HepG2 (cell line): ENCODE results near the gene UCN2. TPM values are rescaled to one million over a fixed set of nuclear protein-coding genes. Genes with fewer than 3 reads are reported as not detected.

Source experiments
- ARID5B ChIP-seq: IDR thresholded peaks from 2 replicates; pipeline ENCODE4 v1.4.0; 2020; ENCODE audit warnings: mild to moderate bottlenecking, missing genetic modification reagents
- ATF7-NPFF ChIP-seq: sonication (generic); formaldehyde crosslinking; IDR thresholded peaks from 2 replicates; pipeline ENCODE4 v1.8.1; 2023; ENCODE audit warnings: mild to moderate bottlenecking, low read depth, missing genetic modification reagents, moderate library complexity
- CAMTA2 ChIP-seq: sonication (generic); formaldehyde crosslinking; IDR thresholded peaks from 2 replicates; pipeline ENCODE4 v1.4.0; 2020; ENCODE audit warnings: mild to moderate bottlenecking, missing genetic modification reagents, borderline replicate concordance
- ELF3 ChIP-seq: IDR thresholded peaks from 2 replicates; pipeline ENCODE4 v1.6.1; 2016; ENCODE audit warnings: missing genetic modification reagents, missing compliant biosample characterization
- FOXM1 ChIP-seq: sonication (generic); formaldehyde crosslinking; IDR thresholded peaks from 2 replicates; pipeline ENCODE4 v1.5.0; 2020; ENCODE audit warnings: missing genetic modification reagents
- FOXP4 ChIP-seq: sonication (generic); formaldehyde crosslinking; IDR thresholded peaks from 2 replicates; pipeline ENCODE4 v1.4.0; 2020; ENCODE audit warnings: missing genetic modification reagents
- MLLT10 ChIP-seq: sonication (generic); formaldehyde crosslinking; IDR thresholded peaks from 2 replicates; pipeline ENCODE4 v1.4.0; 2020; ENCODE audit warnings: missing genetic modification reagents
- NKX3-1 ChIP-seq: sonication (generic); formaldehyde crosslinking; IDR thresholded peaks from 2 replicates; pipeline ENCODE4 v1.5.0; 2020; ENCODE audit warnings: missing genetic modification reagents
- RBM22 ChIP-seq: fragments of 200-400 bp; formaldehyde crosslinking; optimal IDR thresholded peaks from 2 replicates; pipeline ENCODE3; 2017; ENCODE audit warnings: mild to moderate bottlenecking, low read length, moderate library complexity
- RFX1 ChIP-seq: fragments of 450-650 bp; IDR thresholded peaks from 2 replicates; pipeline ENCODE4 v1.6.1; 2017
- TBL1XR1 ChIP-seq: fragments of 150-350 bp; IDR thresholded peaks from 2 replicates; pipeline ENCODE4 v1.6.1; 2014; ENCODE audit warnings: borderline replicate concordance, low read length; ENCODE audit not compliant: partially characterized antibody
- ZBTB21 ChIP-seq: sonication (generic); formaldehyde crosslinking; IDR thresholded peaks from 2 replicates; pipeline ENCODE4 v1.4.0; 2020; ENCODE audit warnings: missing genetic modification reagents
- ZBTB25 ChIP-seq: IDR thresholded peaks from 2 replicates; pipeline ENCODE4 v1.6.1; 2018; ENCODE audit warnings: missing genetic modification reagents
- ZBTB37 ChIP-seq: sonication (generic); formaldehyde crosslinking; IDR thresholded peaks from 2 replicates; pipeline ENCODE4 v1.4.0; 2020; ENCODE audit warnings: mild to moderate bottlenecking, missing genetic modification reagents
- ZFP82 ChIP-seq: sonication (generic); formaldehyde crosslinking; IDR thresholded peaks from 2 replicates; pipeline ENCODE4 v1.5.1; 2020; ENCODE audit warnings: mild to moderate bottlenecking, missing genetic modification reagents, borderline replicate concordance
- ZNF180 ChIP-seq: sonication (generic); formaldehyde crosslinking; IDR thresholded peaks from 2 replicates; pipeline ENCODE4 v1.4.0; 2020; ENCODE audit warnings: low read depth, missing genetic modification reagents, borderline replicate concordance
- ZNF230 ChIP-seq: sonication (generic); formaldehyde crosslinking; IDR thresholded peaks from 2 replicates; pipeline ENCODE4 v1.4.0; 2020; ENCODE audit warnings: mild to moderate bottlenecking, missing genetic modification reagents
- ZNF577 ChIP-seq: sonication (generic); formaldehyde crosslinking; IDR thresholded peaks from 2 replicates; pipeline ENCODE4 v1.4.0; 2020; ENCODE audit warnings: mild to moderate bottlenecking, low read depth, missing genetic modification reagents, borderline replicate concordance
- ZNF629 ChIP-seq: sonication (generic); formaldehyde crosslinking; conservative IDR thresholded peaks from 2 replicates; pipeline ENCODE4 v1.5.0; 2020; ENCODE audit warnings: missing genetic modification reagents
- ZNF768 ChIP-seq: sonication (generic); formaldehyde crosslinking; IDR thresholded peaks from 2 replicates; pipeline ENCODE4 v1.4.0; 2020; ENCODE audit warnings: missing genetic modification reagents
- ZNF841 ChIP-seq: sonication (generic); formaldehyde crosslinking; IDR thresholded peaks from 2 replicates; pipeline ENCODE4 v1.8.1; 2023; ENCODE audit warnings: missing genetic modification reagents, borderline replicate concordance
- polyA plus RNA-seq, 8 experiments: library from polyadenylated mRNA; depleted of rRNA in 3 of 8; stranded (reverse) in 7 of 8; unstranded in 1 of 8; fragments of >200 nt; fragmentation: Illumina TruSeq in 4 of 8; extraction: Trizol in 4 of 8; gene quantifications; 2 replicates each; pipeline versions ENCODE4 v1.2.1 to v1.2.3, GENCODE V29; 2011 to 2016; ENCODE audit warnings: low read depth in 4 of 8, missing spikeins in 1 of 8, mixed read lengths in 1 of 8; ENCODE audit not compliant: insufficient read depth in 1 of 8
- total RNA-seq, 5 experiments: library from RNA; depleted of rRNA; stranded (reverse); fragments of >200 nt; fragmentation: Illumina TruSeq; extraction: Trizol; gene quantifications; 2 replicates each; pipeline ENCODE4 v1.2.3, GENCODE V29; 2016; ENCODE audit warnings: low read depth in 1 of 5

The UCN2 gene
- total and polyA plus RNA-seq, 2 of the 13 experiments (the other 11 are each of a cell fraction or from before 2014, with no cell fraction given), result 0.07 to 1.5 TPM

GRCh38 chr3:48556796-48557626 is 6.6 kb downstream of the UCN2 start, which contains the start of gene PFKFB4 (continued):
- peak; percentile 78 for TF ChIP-seq ARID5B
- peak; percentile 66; the same call in 1 of the 2 replicates for TF ChIP-seq ZNF230 (CRISPR knock-in tag)
- TF ChIP-seq ZBTB21 (CRISPR knock-in tag), result 0 out of 2 replicates have a peak, but pooled peaks have one; percentile 29
- TF ChIP-seq ZNF577 (CRISPR knock-in tag), result no peak
- TF ChIP-seq ELF3 (CRISPR knock-in tag), result peak; percentile 69; the same call in 1 of the 2 replicates
- peak; percentile 50; the same call in 1 of the 2 replicates for TF ChIP-seq ZNF768 (CRISPR knock-in tag)
- TF ChIP-seq NKX3-1 (CRISPR knock-in tag), result no peak
- TF ChIP-seq FOXP4, result peak; percentile 83
- TF ChIP-seq ZBTB37 (CRISPR knock-in tag), result no peak
- no peak for TF ChIP-seq MLLT10 (CRISPR knock-in tag)
- TF ChIP-seq ZNF841 (CRISPR knock-in tag), result no peak
- TF ChIP-seq TBL1XR1, result no peak
- no peak for TF ChIP-seq ZNF180
- TF ChIP-seq RFX1, result no peak
- peak; percentile 72; the same call in 1 of the 2 replicates for TF ChIP-seq ATF7-NPFF
- no peak for TF ChIP-seq RBM22
- peak; percentile 26; the same call in 1 of the 2 replicates for TF ChIP-seq ZFP82 (CRISPR knock-in tag)
- peak; percentile 79 for TF ChIP-seq ZBTB25 (CRISPR knock-in tag)
- no peak for TF ChIP-seq CAMTA2 (CRISPR knock-in tag)
- no peak for TF ChIP-seq ZNF629 (CRISPR knock-in tag)
- no peak for TF ChIP-seq FOXM1 (CRISPR knock-in tag)
